NCI-H1694 treated with DMSO at 0.1 percent for 48 hours (cell line): Measurements from ENCODE around the gene CDK14.
"Not testable (repeated sequence)": the region's sequence is repeated elsewhere in the genome, so short reads cannot be mapped to it uniquely, and the experiment has no call there.

Experiments used
- DNase-seq: peaks from one replicate; lab custom pipeline; 2025; lab: John Stamatoyannopoulos, UW

Gene CDK14

GRCh38 chr7:90897961-90898469 lies 301.9 kb downstream of the CDK14 start:
- DNase-seq: peak; percentile 36

- no peak for DNase-seq
These were observed 304.7 kb downstream of the CDK14 start for GRCh38 chr7:90900628-90901356.

GRCh38 chr7:90903841-90904240 lies 307.7 kb downstream of the CDK14 start:
- DNase-seq: no peak

- DNase-seq: no peak
These were observed 314.0 kb downstream of the CDK14 start for GRCh38 chr7:90910136-90910535.

- DNase-seq: no peak
These were observed 320.2 kb downstream of the CDK14 start for GRCh38 chr7:90916319-90916718.

GRCh38 chr7:90917539-90917938 lies 321.4 kb downstream of the CDK14 start:
- peak; percentile 92 for DNase-seq

- DNase-seq: no peak
These were observed 322.2 kb downstream of the CDK14 start for GRCh38 chr7:90918303-90918702.

- no peak for DNase-seq
These were observed 323.7 kb downstream of the CDK14 start for GRCh38 chr7:90919816-90920215.

- no peak for DNase-seq
These were observed 324.2 kb downstream of the CDK14 start for GRCh38 chr7:90920336-90920735.

- DNase-seq: no peak
These were observed 327.4 kb downstream of the CDK14 start for GRCh38 chr7:90923541-90923997.

- DNase-seq: not testable (repeated sequence)
These were observed 332.7 kb downstream of the CDK14 start for GRCh38 chr7:90928700-90929424.

- peak; percentile 26 for DNase-seq
These were observed 336.1 kb downstream of the CDK14 start for GRCh38 chr7:90931986-90932916.

- no peak for DNase-seq
These were observed 336.9 kb downstream of the CDK14 start for GRCh38 chr7:90933041-90933440.

- peak; percentile 79 for DNase-seq
These were observed 337.9 kb downstream of the CDK14 start for GRCh38 chr7:90933984-90934383.

- DNase-seq: no peak
These were observed 342.2 kb downstream of the CDK14 start for GRCh38 chr7:90938371-90938770.

- no peak for DNase-seq
These were observed 343.5 kb downstream of the CDK14 start for GRCh38 chr7:90939666-90940065.

- no peak for DNase-seq
These were observed 347.9 kb downstream of the CDK14 start for GRCh38 chr7:90944021-90944420.

- DNase-seq: no peak
These were observed 349.1 kb downstream of the CDK14 start for GRCh38 chr7:90945104-90945787.

- DNase-seq: no peak
These were observed 350.8 kb downstream of the CDK14 start for GRCh38 chr7:90946730-90947501.

- no peak for DNase-seq
These were observed 352.0 kb downstream of the CDK14 start for GRCh38 chr7:90948085-90948484.

- no peak for DNase-seq
These were observed 355.1 kb downstream of the CDK14 start for GRCh38 chr7:90951229-90951628.
